ENCODE results near the gene NUDT15.

The NUDT15 gene

GRCh38 chr13:48069573-48069972 is 32.0 kb downstream of the NUDT15 start:
- H3K9me3 ChIP-seq (ENCODE audit: insufficient read depth, low read depth, low read length) = peaks cover 23% of the 10 kb centered on the region
- H3K79me2 ChIP-seq (ENCODE audit: insufficient read depth, low read length) = no peaks in the 10 kb centered on the region
- peaks cover 74% of the 10 kb centered on the region for H3K36me3 ChIP-seq (ENCODE audit: insufficient read depth, low read length)
- no peak for TF ChIP-seq CTCF (conservative IDR thresholded peaks at IDR 0.05; ENCODE audit: low read length)
- TF ChIP-seq EZH2phosphoT487 (IDR thresholded peaks at IDR 0.05; ENCODE audit: borderline replicate concordance) = no peak
- H3K4me2 ChIP-seq (ENCODE audit: low read depth, low read length, poor library complexity, severe bottlenecking) = no peak overlapping the region
- H4K20me1 ChIP-seq (ENCODE audit: insufficient read depth, low read length, poor library complexity, severe bottlenecking) = no peaks in the 10 kb centered on the region
- no peak overlapping the region for H3K4me3 ChIP-seq (ENCODE audit: low read length, poor library complexity, severe bottlenecking)
- no peaks in the 10 kb centered on the region for H3F3A ChIP-seq (ENCODE audit: low read depth)
- no peaks in the 10 kb centered on the region for H3K4me1 ChIP-seq (ENCODE audit: insufficient read depth, low read length, poor library complexity, severe bottlenecking)
- H3K27me3 ChIP-seq (ENCODE audit: insufficient read depth, low read length, poor library complexity, severe bottlenecking) = no peaks in the 10 kb centered on the region
- H3K9me2 ChIP-seq (replicated peaks; ENCODE audit: low read depth, low read length) = no peaks in the 10 kb centered on the region
- H3K9ac ChIP-seq (ENCODE audit: low read depth, low read length, poor library complexity, severe bottlenecking) = no peak overlapping the region
- no peak overlapping the region for H2AFZ ChIP-seq (ENCODE audit: low read length)

- H3K4me2 ChIP-seq (ENCODE audit: low read depth, low read length, poor library complexity, severe bottlenecking) = no peak overlapping the region
- H4K20me1 ChIP-seq (ENCODE audit: insufficient read depth, low read length, poor library complexity, severe bottlenecking) = no peaks in the 10 kb centered on the region
- no peaks in the 10 kb centered on the region for H3K79me2 ChIP-seq (ENCODE audit: insufficient read depth, low read length)
- H3K9me2 ChIP-seq (replicated peaks; ENCODE audit: low read depth, low read length) = no peaks in the 10 kb centered on the region
- peaks cover 84% of the 10 kb centered on the region for H3K36me3 ChIP-seq (ENCODE audit: insufficient read depth, low read length)
- TF ChIP-seq CTCF (conservative IDR thresholded peaks at IDR 0.05; ENCODE audit: low read length) (no peak), EZH2phosphoT487 (IDR thresholded peaks at IDR 0.05; ENCODE audit: borderline replicate concordance) (no peak)
- no peak overlapping the region for H2AFZ ChIP-seq (ENCODE audit: low read length)
- H3K4me1 ChIP-seq (ENCODE audit: insufficient read depth, low read length, poor library complexity, severe bottlenecking) = no peaks in the 10 kb centered on the region
- H3K4me3 ChIP-seq (ENCODE audit: low read length, poor library complexity, severe bottlenecking) = no peak overlapping the region
- peaks cover 23% of the 10 kb centered on the region for H3K9me3 ChIP-seq (ENCODE audit: insufficient read depth, low read depth, low read length)
- no peaks in the 10 kb centered on the region for H3K27me3 ChIP-seq (ENCODE audit: insufficient read depth, low read length, poor library complexity, severe bottlenecking)
- no peak overlapping the region for H3K9ac ChIP-seq (ENCODE audit: low read depth, low read length, poor library complexity, severe bottlenecking)
- H3F3A ChIP-seq (ENCODE audit: low read depth) = no peaks in the 10 kb centered on the region
Measured at GRCh38 chr13:48070942-48071341, 33.4 kb downstream of the NUDT15 start.

- Histone ChIP-seq H3K9me3 (ENCODE audit: insufficient read depth, low read depth, low read length) (peaks cover 23% of the 10 kb centered on the region), H3K4me3 (ENCODE audit: low read length, poor library complexity, severe bottlenecking) (no peak overlapping the region), H3F3A (ENCODE audit: low read depth) (no peaks in the 10 kb centered on the region), H3K4me2 (ENCODE audit: low read depth, low read length, poor library complexity, severe bottlenecking) (no peak overlapping the region), H3K4me1 (ENCODE audit: insufficient read depth, low read length, poor library complexity, severe bottlenecking) (no peaks in the 10 kb centered on the region), H4K20me1 (ENCODE audit: insufficient read depth, low read length, poor library complexity, severe bottlenecking) (no peaks in the 10 kb centered on the region), H3K9me2 (replicated peaks; ENCODE audit: low read depth, low read length) (no peaks in the 10 kb centered on the region), H3K36me3 (ENCODE audit: insufficient read depth, low read length) (peaks cover 85% of the 10 kb centered on the region), H3K9ac (ENCODE audit: low read depth, low read length, poor library complexity, severe bottlenecking) (no peak overlapping the region), H3K79me2 (ENCODE audit: insufficient read depth, low read length) (no peaks in the 10 kb centered on the region), H3K27me3 (ENCODE audit: insufficient read depth, low read length, poor library complexity, severe bottlenecking) (no peaks in the 10 kb centered on the region), H2AFZ (ENCODE audit: low read length) (no peak overlapping the region)
- no peak for TF ChIP-seq EZH2phosphoT487 (IDR thresholded peaks at IDR 0.05; ENCODE audit: borderline replicate concordance)
- no peak for TF ChIP-seq CTCF (conservative IDR thresholded peaks at IDR 0.05; ENCODE audit: low read length)
Measured at GRCh38 chr13:48072304-48072703, 34.8 kb downstream of the NUDT15 start.

Data from Loucy (cell line).